HG02642 (cell line): Measurements from ENCODE around the gene LGR6.
"Not testable (repeated sequence)": the region's sequence is repeated elsewhere in the genome, so short reads cannot be mapped to it uniquely, and the experiment has no call there.

Experiments
- ATAC-seq: cut with Tn5 transposase; IDR thresholded peaks from one replicate; pipeline ENCODE4 v1.9.1; 2021; ENCODE audit warnings: mild to moderate bottlenecking; ENCODE audit not compliant: unreplicated experiment, poor library complexity

LGR6 gene

GRCh38 chr1:202158810-202159533 is 34.6 kb upstream of the LGR6 start:
- ATAC-seq, result no peak

GRCh38 chr1:202159534-202160371 is 33.8 kb upstream of the LGR6 start:
- ATAC-seq, result no peak

GRCh38 chr1:202160377-202160940 is 33.1 kb upstream of the LGR6 start, which contains the start of gene PTPN7:
PTPN7 (minus strand) TSS chr1:202160602; CDS start chr1:202159402, 1,200 bp downstream.
- ATAC-seq, result peak; percentile 55

GRCh38 chr1:202161151-202162046 is 32.2 kb upstream of the LGR6 start:
- no peak for ATAC-seq

GRCh38 chr1:202162047-202162417 is 31.6 kb upstream of the LGR6 start:
- peak; percentile 28 for ATAC-seq

- no peak for ATAC-seq
Observed at GRCh38 chr1:202162418-202163280, 30.9 kb upstream of the LGR6 start.

- ATAC-seq, result no peak
Observed at GRCh38 chr1:202163281-202164270, 30.0 kb upstream of the LGR6 start.

- ATAC-seq, result peak; percentile 54
Observed at GRCh38 chr1:202164271-202165037, 29.1 kb upstream of the LGR6 start.

- ATAC-seq, result no peak
Observed at GRCh38 chr1:202165267-202165941, 28.2 kb upstream of the LGR6 start.

- ATAC-seq, result no peak
Observed at GRCh38 chr1:202165942-202166843, 27.4 kb upstream of the LGR6 start.

GRCh38 chr1:202167054-202167453 is 26.5 kb upstream of the LGR6 start:
- ATAC-seq, result not testable (repeated sequence)

- ATAC-seq, result no peak
Observed at GRCh38 chr1:202167708-202168415, 25.7 kb upstream of the LGR6 start.

GRCh38 chr1:202168861-202169260 is 24.7 kb upstream of the LGR6 start:
- no peak for ATAC-seq

GRCh38 chr1:202170726-202171125 is 22.9 kb upstream of the LGR6 start:
- ATAC-seq, result no peak

GRCh38 chr1:202171292-202172014 is 22.1 kb upstream of the LGR6 start:
- ATAC-seq, result no peak
